C4-2B (cell line): ENCODE measurements around the gene DAPK1.

Experiments used
- H3K27ac ChIP-seq: fragments of 450-650 bp; 2 replicates; pipeline ENCODE4 v1.5.1; 2017
- CTCF ChIP-seq: fragments of 450-650 bp; conservative IDR thresholded peaks from 2 replicates; pipeline ENCODE4 v1.5.1; 2017; ENCODE audit warnings: mild to moderate bottlenecking
- ZFX ChIP-seq: fragments of 450-650 bp; IDR thresholded peaks from 2 replicates; pipeline ENCODE4 v1.6.1; 2017

The DAPK1 gene

GRCh38 chr9:87611776-87612175 lies 114.1 kb downstream of the DAPK1 start:
- TF ChIP-seq CTCF (no peak), ZFX (no peak)
- no peak overlapping the region for H3K27ac ChIP-seq

GRCh38 chr9:87612536-87612935 lies 114.9 kb downstream of the DAPK1 start:
- H3K27ac ChIP-seq: no peak overlapping the region
- TF ChIP-seq CTCF: no peak
- TF ChIP-seq ZFX: no peak

- no peak for TF ChIP-seq CTCF
- TF ChIP-seq ZFX: no peak
- H3K27ac ChIP-seq: no peak overlapping the region
Observed at GRCh38 chr9:87613265-87614111, 115.8 kb downstream of the DAPK1 start.

GRCh38 chr9:87614397-87614796 lies 116.7 kb downstream of the DAPK1 start:
- TF ChIP-seq ZFX: no peak
- TF ChIP-seq CTCF: no peak
- no peak overlapping the region for H3K27ac ChIP-seq

DNA sequence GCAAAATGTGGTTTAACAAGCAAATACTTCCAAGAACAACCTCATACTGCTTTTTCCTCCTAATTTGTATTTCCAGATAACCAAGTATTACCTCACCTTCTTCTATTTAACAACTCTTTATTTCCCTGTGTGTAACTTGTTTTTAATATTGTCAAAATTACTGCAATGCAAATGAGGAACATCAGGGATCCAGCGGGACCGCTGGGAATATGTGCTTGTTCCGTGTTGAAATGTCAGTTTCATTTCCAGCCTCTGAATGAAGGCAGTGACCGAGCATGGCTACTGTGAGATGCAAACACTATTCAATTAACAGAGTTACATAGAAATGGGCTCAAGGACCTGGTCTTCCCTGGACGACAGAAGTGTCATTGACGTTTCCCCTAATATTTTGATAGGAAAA lies 117.5 kb downstream of the DAPK1 start:
- TF ChIP-seq ZFX: no peak
- TF ChIP-seq CTCF: no peak
- H3K27ac ChIP-seq: no peak overlapping the region

- TF ChIP-seq ZFX: no peak
- no peak for TF ChIP-seq CTCF
- H3K27ac ChIP-seq: no peak overlapping the region
Observed at GRCh38 chr9:87615547-87616148, 118.0 kb downstream of the DAPK1 start.

DNA sequence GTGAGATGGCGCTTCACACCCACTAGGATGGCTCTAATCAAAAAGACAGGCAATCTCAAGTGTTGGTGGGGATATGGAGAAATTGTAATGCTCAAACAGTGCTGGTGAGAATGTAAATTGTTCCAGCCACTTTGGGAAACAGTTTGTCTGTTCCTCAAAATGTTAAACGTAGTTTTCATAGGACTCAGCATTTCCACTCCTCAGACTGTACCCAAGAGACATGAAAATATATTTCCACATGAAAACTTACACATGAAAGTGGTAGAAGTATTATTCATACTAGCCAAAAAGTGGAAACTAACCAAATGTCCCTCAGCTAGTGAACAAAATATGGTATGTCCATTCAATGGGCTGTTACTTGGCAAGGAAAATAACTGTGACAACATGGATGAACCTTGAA lies 120.6 kb downstream of the DAPK1 start:
- no peak overlapping the region for H3K27ac ChIP-seq
- TF ChIP-seq ZFX: no peak
- no peak for TF ChIP-seq CTCF
